HG02870 (cell line): ENCODE results near the gene NXN.
"Not testable (repeated sequence)": the region's sequence is repeated elsewhere in the genome, so short reads cannot be mapped to it uniquely, and the experiment has no call there.

Experiments
- ATAC-seq: cut with Tn5 transposase; IDR thresholded peaks from one replicate; pipeline ENCODE4 v1.9.1; 2021; ENCODE audit warnings: mild to moderate bottlenecking, moderate library complexity; ENCODE audit not compliant: unreplicated experiment

NXN gene

DNA sequence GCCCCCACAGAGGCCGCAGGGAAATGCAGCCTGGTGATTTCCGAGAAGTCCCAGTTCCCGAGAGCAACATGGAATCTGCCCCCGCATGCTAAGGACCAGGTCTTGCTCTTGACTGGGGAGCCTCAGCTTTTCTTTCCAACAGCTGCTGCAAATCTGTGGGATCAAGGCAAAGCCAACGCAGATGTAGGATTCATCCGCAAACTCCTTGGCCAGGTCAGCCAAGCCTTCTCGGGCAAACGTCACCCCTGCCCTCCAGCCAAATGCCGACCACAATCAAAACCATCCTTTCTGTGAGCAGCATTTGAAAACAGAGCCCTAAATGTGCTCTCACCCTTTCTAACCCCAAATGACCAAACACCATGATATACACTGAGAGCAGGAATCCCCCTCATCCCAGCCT, 143.4 kb downstream of the NXN start:
- ATAC-seq = no peak

GRCh38 chr17:835721-836120, 143.9 kb downstream of the NXN start:
- not testable (repeated sequence) for ATAC-seq

- ATAC-seq = no peak
Measured at GRCh38 chr17:835263-835662, 144.3 kb downstream of the NXN start.

GRCh38 chr17:834136-834535, 145.4 kb downstream of the NXN start:
- ATAC-seq = no peak

DNA sequence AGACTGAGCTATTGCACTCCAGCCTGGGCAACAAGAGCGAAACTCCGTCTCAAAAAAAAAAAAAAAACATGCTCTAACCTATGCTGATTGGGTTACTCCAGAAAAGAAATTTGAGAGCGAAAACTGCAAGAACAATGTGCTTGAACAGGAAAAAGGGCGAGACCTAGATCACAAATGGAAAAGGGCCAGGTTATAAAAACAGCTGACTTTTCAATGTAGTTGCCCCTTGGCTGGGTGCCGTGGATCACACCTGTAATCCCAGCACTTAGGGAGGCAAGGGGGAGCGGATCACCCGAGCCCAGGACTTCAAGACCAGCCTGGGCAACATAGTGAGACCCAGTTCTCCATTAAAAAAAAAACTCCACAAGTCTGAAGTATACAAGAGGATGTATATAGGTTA, 148.6 kb downstream of the NXN start:
- no peak for ATAC-seq

- no peak for ATAC-seq
Measured at GRCh38 chr17:830381-830780, 149.2 kb downstream of the NXN start.

- ATAC-seq = not testable (repeated sequence)
Measured at GRCh38 chr17:829614-830013, 150.0 kb downstream of the NXN start.

GRCh38 chr17:828761-829160, 150.8 kb downstream of the NXN start:
- no peak for ATAC-seq

GRCh38 chr17:826778-827177, 152.8 kb downstream of the NXN start:
- no peak for ATAC-seq

GRCh38 chr17:825216-825615, 154.4 kb downstream of the NXN start:
- ATAC-seq = no peak

DNA sequence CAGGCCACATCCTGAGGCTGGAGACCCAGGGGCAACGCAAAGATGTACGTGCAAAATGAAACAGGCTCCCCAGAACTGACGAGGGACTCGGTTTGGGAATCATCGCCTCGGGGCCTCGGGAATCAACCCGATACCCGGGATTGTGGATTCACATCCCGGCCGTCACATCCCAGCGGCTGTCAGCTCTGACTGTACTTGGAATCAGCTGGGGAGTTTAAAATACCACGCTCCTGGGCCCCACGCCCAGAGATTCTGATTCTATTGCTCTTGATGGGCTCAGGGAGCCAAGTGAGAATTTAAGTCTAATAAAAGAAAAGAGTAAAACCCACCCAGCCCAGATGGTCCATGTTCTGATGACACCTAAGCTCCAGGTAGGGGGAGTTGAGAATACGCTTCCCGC, 155.2 kb downstream of the NXN start:
- no peak for ATAC-seq

DNA sequence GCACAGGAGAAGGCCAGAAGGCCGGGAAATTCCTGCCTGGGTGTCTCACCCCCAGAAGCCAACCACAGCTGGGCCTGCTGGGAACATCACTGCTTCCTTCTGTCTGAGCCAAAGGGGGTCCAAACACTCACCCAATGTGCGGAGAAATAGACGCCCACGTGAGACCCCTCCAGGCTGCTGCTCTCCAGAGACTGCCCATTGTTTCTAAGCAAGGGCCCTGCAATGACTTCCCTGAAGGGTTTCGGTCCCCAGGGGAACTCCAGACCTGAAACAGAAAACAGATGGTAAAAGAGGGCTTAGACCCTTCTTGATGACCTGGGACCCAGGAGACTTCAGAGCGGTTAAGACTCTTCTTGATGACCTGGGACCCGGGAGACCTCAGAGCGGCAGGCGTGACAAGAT, 156.1 kb downstream of the NXN start:
- ATAC-seq = no peak

DNA sequence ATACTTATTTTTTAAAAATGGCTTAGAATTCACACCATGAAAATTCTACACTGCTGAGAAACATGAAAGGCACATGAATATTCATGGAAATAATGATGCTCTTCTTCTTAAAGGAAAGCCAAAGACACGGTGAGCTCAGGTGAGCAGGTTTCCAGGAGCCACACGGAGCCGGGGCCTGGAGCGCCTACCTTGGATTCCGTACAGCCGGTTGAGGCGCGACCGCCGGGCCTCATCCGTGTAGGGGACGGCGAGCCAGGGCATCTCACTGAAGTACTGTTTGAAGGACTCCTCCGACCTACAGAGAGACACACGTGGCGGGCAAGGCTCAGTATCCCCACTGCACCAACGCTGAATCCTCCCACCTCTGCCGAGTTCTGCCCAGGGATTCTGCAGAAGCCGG, 160.3 kb downstream of the NXN start:
- no peak for ATAC-seq

DNA sequence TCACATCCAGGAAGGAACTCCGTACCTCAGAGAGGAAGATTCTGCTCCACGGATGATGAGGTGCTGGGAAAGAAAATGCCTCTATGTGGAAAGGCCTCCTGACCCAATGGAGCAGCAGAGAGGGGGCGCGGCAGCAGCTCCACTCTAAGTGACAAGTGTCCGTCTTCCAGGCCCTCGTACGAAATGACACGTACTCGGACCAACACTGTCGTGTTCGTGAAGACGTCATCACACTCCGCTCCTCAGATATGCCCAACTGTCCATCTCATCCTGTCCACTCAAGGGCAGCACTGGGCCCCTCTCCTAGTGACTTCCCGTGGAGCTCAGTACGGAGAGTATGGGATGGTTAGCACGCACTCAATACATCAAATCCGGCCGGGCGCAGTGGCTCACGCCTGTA, 165.2 kb downstream of the NXN start:
- ATAC-seq = no peak

DNA sequence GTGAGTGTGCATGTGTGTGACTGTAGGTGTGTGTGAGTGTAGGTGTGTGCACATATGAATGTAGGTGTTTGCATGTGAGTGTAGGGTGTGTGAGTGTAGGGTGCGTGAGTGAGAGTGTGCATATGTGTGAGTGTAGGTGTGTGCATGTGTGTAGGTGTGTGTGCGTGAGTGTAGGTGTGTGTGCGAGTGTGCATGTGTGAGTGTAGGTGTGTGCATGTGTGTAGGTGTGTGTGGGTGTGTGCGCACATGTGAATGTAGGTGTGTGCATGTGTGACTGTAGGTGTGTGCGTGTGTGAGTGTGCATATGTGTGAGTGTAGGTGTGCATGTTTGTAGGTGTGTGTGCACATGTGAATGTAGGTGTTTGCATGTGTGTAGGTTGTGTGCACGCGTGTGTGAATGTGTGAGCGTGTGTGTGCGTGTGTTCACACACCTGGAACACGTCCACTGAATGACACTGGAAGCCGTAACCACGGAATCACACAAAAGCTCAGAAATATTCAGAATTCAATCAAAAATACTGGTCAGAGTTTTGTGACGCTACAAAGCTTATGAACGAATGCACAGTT, 166.9 kb downstream of the NXN start:
- no peak for ATAC-seq

GRCh38 chr17:811051-811784, 168.4 kb downstream of the NXN start:
- ATAC-seq = no peak

GRCh38 chr17:807523-808294, 171.9 kb downstream of the NXN start:
- no peak for ATAC-seq

DNA sequence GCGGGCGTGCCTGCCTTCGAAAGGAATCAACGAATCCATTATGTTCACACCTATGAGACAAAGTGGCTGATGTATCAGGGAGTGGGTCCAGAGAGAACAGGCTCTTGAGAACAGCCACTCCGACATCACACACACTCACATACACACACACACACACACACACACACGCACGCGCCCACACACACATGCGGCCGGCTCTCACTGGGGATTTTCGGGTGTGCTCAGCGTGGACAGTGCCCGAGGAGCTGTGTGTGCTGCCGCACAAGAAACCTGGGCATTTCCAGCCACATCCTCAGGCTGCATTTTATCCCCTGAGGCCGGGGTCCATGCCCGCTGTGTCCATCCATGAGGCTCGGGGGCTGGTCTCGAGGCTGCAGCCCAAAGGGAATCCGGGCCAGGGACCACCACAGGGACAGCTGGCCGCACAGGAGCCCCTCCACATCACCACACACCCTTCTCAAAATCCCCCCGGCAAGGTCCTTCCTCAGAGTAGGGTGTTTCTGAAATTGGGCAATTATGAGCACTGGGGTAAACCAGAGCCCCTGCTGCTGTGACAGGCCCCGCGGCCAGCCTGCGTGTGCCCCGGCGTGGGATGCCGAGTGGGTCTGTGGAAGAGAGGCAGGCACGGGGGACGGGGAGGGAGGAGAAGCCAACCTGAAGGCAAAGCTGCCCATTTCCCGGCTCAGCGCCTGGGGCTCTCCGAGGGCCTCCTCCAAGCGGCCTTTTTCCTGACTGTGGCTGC, 172.6 kb downstream of the NXN start:
- ATAC-seq = no peak

DNA sequence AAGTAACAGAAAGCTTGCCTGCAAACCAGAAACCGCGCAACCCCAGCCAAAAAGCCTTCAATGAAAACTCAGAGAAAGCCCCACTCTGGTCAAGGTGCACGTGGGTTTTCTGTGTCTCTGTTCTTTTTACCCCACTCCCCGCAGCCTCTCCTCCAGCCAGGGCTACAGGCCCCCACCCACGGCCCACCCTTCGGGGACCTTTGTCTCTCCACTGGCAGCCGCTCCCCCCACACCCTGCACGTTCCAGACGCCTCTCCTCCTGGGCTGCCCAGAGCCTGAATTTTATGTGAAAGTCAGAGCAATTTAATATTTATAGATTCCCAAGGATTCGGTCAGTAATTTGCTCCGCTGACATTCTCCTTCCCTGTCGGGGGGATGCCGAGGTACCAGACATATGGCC, 173.2 kb downstream of the NXN start:
- no peak for ATAC-seq

DNA sequence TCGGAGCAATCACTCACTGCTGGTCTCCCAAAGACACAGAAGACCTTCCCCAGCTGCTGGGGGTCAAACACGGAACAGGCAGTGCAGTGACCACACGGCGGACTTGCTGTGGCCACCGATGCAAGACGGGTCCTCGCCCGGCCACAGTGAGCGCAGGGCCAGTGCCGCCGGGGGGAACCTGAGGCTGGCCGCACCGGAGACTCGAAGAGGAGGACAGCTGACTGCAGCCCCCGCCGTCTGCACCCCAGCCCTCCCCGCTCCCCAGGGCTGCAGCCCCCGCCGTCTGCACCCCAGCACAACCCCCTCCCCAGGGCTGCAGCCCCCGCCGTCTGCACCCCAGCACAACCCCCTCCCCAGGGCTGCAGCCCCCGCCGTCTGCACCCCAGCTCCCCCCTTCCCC, 173.7 kb downstream of the NXN start:
- ATAC-seq = not testable (repeated sequence)
